GM21447 (cell line): ENCODE measurements around the gene LGMN.
"Not testable (repeated sequence)": the region's sequence is repeated elsewhere in the genome, so short reads cannot be mapped to it uniquely, and the experiment has no call there.

ENCODE experiments used
- ATAC-seq: cut with Tn5 transposase; IDR thresholded peaks from one replicate; pipeline ENCODE4 v1.9.1; 2021; ENCODE audit not compliant: unreplicated experiment

The LGMN gene

GRCh38 chr14:92728759-92729364 is 19.6 kb downstream of the LGMN start:
- peak; percentile 61 for ATAC-seq

DNA sequence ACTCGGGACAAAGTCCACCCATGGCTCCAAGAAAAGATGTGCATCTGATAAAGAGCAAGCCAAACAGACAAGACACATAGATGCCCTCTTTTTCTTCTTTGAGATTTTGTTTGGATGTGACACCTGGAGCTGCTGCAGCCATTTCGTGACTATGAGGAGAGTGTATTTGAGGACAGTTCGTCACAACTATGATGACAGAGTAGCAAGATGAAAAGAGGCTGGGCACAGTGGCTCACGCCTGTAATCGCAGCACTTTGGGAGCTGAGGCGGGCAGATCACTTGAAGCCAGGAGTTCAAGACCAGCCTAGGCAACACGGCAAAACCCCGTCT is 21.5 kb downstream of the LGMN start:
- no peak for ATAC-seq

DNA sequence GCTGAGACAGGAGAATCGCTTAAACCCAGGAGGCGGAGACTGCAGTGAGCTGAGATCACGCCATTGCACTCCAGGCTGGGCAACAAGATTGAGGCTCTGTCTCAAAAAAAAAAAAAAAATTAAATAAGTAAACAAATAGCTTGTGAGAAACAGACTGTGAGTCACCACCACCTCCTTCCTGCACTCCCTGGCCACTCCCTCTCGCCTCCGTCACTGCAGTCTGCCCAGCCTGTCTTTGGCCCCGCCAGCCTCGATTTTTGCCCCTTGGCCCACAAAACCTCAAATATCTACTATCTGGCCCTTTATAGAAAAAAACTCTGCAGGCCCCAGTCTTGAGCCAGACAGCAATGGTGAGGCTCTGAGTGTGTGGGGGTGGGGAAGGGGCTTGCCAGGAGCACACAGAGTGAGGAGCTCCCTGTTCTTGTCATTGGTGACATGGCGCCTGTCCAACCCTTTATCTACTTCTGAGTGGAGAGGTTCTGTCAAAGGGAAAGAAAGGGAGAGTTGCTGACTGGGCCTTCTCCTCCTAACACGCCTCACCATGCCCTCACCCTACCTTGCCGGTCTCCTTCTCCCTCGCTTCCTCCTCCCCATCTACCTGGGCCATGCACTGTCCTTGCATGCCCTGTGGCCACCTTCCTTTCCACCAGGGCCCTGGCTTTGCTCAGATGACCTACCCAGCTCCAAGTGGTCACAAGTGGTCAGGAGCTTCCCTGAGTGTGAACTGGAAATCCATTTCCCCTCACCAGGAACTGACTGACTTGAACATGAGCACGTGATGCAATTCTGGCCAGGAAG is 22.1 kb downstream of the LGMN start:
- no peak for ATAC-seq

DNA sequence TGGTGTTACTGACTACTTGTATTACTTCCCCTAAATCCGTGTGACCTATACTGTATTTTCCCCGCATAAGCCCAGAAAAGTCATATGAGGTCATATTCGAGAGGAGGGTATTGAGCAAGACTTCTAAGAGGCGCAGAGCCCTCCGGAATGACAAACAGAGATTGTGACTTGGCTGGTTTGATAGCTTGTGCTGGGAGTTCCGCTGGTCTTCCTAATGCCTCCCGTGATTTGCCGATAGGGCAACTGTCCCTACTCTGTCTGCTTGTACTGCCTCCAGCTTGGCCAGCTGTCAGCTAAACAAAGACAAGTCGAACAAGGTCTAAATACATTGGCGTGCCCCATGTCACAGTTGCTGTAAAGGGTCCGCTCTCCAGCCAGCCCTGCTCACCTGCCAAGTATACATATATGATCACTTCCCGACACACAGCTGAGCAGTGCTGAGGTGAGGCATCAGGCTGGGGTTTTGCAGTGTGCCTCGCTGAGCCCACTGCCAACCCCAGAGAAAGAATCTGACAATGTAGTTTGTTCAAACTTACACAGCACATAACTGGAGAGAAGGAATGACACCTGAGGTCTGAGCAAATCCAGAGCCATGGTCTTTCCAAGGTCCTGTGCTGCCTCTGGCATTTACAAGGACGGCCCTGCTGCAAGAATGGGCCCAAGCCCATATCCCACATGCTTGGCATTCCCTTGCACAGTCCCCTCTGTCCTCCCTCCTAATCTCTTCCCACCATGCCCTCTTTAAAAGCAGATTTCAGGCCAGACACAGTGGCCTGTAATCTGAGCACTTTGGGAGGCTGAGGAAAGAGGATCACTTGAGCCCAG is 23.7 kb downstream of the LGMN start:
- no peak for ATAC-seq

- ATAC-seq, result no peak
These were observed 28.5 kb downstream of the LGMN start for GRCh38 chr14:92719890-92720323.

DNA sequence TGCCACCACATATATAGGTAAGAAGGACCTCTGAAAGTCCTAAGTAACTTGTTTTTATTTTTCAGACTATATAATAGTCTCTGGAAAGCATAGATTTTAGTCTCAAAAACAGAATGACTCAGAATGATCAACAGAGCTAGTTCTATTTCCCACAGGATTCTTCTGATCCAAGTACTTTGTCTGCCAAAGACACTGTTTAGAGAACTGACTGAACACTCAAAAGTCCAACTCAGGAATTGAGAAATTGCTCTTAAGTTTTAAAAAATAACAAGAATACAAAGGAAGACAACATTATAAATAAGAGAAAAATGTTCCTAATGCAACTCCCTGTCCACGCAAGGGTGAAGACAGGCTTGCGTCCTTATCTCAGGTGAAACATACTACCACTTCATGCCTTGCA is 29.0 kb downstream of the LGMN start:
- no peak for ATAC-seq

GRCh38 chr14:92718664-92719063 is 29.8 kb downstream of the LGMN start:
- ATAC-seq, result no peak

DNA sequence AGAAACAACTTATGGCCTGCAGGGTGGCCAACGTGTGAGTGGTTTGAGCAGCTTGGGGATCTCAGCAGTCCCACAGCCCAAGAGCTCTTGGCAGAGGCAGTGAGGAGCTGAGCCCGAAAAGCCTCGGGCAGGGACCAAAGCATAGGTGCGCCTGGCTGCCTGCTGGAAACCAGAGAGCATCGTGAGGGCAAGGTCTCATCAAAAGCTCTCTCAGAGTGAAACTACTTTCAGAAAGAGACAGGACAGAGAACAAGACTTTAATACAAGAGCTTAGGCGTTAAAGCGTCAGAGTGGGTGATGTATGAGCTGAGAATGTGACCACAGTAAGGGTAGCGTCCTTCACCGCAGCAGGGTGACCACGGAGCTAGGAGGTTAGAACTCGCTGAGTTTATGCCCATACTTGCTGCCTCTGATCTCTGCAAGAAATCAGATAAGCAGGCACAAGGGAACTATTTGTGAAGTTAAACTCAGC is 30.8 kb downstream of the LGMN start:
- no peak for ATAC-seq

GRCh38 chr14:92716131-92716530 is 32.3 kb downstream of the LGMN start:
- no peak for ATAC-seq

- not testable (repeated sequence) for ATAC-seq
These were observed 33.6 kb downstream of the LGMN start for GRCh38 chr14:92714739-92715307.

DNA sequence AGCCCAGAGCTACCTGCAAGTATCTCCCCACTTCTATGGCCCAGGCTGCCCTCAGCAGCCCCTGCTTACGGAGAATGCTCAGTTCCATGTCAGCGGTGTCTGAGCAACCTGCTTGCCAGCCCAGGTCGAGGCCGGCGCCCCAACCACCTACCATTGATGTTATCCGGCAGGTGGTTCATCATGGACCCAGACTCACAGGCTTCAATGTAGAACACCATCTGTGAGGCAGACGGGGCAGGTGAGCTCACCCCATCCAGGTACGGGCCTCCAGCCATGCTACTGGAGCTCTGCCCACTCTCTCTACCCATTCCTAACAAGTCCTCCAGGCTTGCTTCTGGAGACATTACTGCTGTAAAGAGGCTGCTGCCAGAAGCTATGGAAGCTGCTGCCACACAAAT is 35.8 kb downstream of the LGMN start:
- no peak for ATAC-seq

GRCh38 chr14:92711976-92712653 is 36.3 kb downstream of the LGMN start:
- no peak for ATAC-seq

DNA sequence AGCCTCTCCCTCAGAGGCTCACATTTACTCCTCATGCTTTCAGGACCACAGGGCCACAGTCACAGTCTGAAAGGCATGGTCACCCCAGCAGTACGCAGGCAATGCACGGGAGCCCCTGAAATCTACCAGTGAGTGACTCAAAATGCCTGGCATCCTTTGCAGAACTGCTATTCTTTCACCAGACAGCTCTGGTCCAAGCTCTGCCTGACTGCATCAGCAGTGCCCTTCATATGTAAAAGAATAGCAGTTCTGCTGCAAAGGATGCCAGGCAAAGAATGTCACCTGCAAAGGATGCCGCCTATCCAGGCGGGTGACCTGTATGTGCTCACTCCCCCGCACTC is 38.5 kb downstream of the LGMN start:
- ATAC-seq, result no peak

DNA sequence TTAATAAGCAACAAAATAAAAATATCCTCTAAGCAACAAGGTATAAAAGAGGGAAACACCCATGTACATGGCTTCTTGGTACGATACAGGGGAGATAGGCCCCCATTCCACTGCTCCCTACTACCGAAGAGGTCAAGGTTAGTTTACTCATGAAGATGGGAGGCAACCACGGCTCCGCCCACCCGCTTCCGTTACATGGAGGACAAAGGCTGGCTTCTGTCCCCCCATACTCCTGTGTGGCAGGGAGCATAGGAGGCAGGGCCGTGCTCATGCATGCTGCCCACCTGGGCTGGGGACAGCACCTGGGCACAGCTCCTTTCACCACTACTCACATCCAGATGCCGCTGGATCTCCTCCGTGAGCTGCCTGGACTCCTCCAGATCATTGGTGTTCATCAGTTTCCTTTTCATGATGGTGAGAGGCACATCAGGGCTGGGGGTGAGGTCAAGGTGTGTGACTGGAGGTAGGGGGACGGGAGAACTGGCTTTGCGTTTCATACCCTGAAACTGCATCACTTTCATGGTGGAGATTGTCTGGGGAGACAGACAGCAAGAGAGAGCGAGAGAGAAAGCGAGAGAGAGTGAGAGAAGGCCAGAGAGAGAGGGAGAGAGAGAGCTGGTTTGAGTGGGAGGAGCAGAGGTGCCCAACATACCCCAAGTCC is 39.0 kb downstream of the LGMN start:
- ATAC-seq, result no peak

GRCh38 chr14:92706386-92706785 is 42.0 kb downstream of the LGMN start:
- no peak for ATAC-seq

- no peak for ATAC-seq
These were observed 43.6 kb downstream of the LGMN start for GRCh38 chr14:92704821-92705220.

GRCh38 chr14:92704036-92704804 is 44.2 kb downstream of the LGMN start:
- peak; percentile 92 for ATAC-seq

GRCh38 chr14:92703516-92703915 is 44.9 kb downstream of the LGMN start:
- ATAC-seq, result no peak

DNA sequence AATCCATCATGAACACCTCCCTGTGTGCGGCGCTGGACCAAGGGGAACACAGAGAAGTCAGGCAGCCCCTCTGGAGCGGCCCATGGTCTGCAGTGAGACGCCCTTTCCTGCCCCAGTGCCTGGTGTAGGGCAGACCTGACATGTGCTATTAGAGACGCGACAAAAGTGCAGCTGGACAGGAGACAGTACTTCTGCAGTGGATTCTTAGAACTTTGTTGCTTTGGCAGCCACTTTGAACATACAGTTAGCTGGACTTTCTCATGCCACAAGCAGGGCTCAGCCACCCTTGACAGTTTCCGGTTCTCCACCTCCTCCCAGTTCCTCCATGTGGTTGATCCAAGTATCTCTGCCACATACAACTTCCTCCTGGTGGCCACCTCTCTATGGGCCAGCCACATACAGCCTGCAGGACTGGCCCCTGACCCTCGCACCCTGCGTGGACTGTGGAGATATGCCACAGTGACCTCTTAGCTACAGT is 45.9 kb downstream of the LGMN start:
- ATAC-seq, result no peak

GRCh38 chr14:92701826-92702225 is 46.6 kb downstream of the LGMN start:
- no peak for ATAC-seq
